Uterus (tissue), 2 donors: ENCODE results near the gene AEBP1.

Experiments
- CTCF ChIP-seq, 4 experiments: fragments of 200-600 bp in 2 of 4; fragments of 450-650 bp in 2 of 4; sonication (generic) in 2 of 4; IDR thresholded peaks; one replicate each; pipeline ENCODE4 v1.5.1; 2016 to 2019; ENCODE audit warnings: antibody characterized with exemption in 4 of 4, mild to moderate bottlenecking in 2 of 4, moderate library complexity in 1 of 4
- POLR2A ChIP-seq, 2 donors: fragments of 450-650 bp; IDR thresholded peaks; one replicate each; pipeline ENCODE4 v1.6.1; 2016; ENCODE audit warnings: antibody characterized with exemption in 2 of 2, mild to moderate bottlenecking in 1 of 2, moderate library complexity in 1 of 2

- TF ChIP-seq CTCF (IDR thresholded peaks at IDR 0.05) = no peak
- TF ChIP-seq POLR2A (IDR thresholded peaks at IDR 0.05) = no peak
Measured at GRCh38 chr7:44162785-44163395, 58.7 kb downstream of the AEBP1 start.
